Measurements from ENCODE around the gene VWCE.

Gene VWCE, protein sequence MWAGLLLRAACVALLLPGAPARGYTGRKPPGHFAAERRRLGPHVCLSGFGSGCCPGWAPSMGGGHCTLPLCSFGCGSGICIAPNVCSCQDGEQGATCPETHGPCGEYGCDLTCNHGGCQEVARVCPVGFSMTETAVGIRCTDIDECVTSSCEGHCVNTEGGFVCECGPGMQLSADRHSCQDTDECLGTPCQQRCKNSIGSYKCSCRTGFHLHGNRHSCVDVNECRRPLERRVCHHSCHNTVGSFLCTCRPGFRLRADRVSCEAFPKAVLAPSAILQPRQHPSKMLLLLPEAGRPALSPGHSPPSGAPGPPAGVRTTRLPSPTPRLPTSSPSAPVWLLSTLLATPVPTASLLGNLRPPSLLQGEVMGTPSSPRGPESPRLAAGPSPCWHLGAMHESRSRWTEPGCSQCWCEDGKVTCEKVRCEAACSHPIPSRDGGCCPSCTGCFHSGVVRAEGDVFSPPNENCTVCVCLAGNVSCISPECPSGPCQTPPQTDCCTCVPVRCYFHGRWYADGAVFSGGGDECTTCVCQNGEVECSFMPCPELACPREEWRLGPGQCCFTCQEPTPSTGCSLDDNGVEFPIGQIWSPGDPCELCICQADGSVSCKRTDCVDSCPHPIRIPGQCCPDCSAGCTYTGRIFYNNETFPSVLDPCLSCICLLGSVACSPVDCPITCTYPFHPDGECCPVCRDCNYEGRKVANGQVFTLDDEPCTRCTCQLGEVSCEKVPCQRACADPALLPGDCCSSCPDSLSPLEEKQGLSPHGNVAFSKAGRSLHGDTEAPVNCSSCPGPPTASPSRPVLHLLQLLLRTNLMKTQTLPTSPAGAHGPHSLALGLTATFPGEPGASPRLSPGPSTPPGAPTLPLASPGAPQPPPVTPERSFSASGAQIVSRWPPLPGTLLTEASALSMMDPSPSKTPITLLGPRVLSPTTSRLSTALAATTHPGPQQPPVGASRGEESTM

DNA sequence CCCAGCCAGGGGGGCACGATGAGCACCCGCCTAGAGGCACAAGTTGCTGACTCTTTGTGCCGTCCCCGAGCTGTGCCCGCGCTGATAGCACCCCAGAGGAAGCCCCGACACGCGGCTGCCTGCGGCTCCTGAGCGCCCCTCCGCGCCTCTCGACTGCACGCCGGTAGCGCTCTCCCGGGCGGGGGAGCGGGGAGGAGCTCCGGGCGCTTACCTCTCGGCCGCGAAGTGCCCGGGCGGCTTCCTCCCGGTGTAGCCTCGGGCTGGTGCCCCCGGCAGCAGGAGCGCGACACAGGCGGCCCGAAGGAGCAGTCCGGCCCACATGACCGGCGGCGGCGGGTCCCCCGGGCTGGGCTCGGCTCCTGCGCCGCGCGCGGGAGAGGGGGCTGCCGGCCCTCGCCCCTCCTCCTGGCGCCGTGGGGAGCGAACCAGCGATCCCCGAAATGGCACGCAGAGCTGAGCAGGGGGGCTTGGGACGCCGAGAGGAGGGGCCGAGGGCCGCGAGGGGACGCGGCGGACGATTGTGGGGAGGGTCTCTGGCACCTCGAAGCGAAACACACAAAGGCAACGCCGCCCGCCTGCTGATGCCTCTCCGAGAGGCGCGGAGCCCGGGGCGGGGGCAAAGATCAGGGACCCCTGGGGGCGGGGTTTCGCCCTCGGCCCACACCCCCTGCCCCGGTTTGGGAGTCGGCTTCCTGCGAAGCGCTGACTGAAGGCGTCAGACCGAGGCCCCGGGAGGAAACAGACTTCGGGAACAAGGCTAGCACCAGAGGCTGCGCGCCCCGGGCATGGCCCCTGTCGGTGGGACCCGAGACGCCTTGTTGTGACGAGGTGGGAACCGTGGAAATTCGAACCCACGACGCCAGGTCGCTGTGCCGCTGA is at the start of gene VWCE:
TSS of gene VWCE (minus strand) at position 600 of the 879 bp plus-strand sequence. CDS start at position 321, 279 bp downstream.
- no peak for DNase-seq

DNA sequence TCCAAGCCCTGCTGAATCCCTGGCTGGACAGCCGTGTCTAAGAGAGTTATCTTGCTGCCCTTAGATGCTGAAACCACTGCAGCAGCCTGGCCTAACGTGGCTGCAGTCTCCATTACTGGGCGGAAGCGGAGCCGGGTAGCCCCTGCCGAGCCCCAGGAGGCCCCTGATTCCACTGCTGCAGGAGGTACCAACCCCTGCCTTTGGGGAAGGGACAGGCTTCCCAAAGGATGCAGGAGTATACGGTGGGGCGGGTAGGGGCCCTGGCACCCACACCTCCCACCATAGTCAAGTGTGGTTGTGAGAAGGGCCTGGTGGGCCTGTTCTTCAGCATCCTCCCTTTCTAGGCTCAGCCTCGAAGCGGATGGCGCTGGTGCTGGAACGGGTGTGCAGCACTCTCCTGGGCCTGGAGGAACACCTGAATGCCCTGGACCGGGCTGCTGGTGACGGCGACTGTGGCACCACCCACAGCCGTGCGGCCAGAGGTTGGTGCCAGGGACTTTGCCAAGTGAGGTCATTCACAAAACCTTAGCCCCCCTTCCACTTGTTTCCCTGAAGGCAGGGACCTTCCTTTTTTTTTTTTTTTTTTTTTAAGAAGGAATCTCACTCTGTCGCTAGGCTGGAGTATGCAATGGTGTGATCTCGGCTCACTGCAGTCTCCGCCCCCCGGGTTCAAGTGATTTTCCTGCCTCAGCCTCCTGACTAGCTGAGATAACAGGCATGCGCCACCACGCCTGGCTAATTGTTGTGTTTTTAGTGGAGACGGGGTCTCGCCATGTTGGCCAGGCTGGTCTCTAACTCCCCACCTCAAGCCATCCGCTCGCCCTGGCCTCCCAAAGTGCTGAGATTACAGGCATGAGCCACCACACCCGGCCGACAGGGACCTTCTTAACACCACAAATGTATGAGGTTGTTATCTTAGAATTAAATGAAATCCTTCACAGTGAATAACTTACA is 49.0 kb upstream of the VWCE start:
- no peak for DNase-seq

GRCh38 chr11:61342207-61342803 is 47.2 kb upstream of the VWCE start:
- DNase-seq = no peak

- DNase-seq = no peak
Observed at GRCh38 chr11:61341706-61342105, 46.6 kb upstream of the VWCE start.

GRCh38 chr11:61340979-61341378 is 45.9 kb upstream of the VWCE start:
- no peak for DNase-seq

GRCh38 chr11:61339490-61339878 is 44.4 kb upstream of the VWCE start:
- DNase-seq = no peak

DNA sequence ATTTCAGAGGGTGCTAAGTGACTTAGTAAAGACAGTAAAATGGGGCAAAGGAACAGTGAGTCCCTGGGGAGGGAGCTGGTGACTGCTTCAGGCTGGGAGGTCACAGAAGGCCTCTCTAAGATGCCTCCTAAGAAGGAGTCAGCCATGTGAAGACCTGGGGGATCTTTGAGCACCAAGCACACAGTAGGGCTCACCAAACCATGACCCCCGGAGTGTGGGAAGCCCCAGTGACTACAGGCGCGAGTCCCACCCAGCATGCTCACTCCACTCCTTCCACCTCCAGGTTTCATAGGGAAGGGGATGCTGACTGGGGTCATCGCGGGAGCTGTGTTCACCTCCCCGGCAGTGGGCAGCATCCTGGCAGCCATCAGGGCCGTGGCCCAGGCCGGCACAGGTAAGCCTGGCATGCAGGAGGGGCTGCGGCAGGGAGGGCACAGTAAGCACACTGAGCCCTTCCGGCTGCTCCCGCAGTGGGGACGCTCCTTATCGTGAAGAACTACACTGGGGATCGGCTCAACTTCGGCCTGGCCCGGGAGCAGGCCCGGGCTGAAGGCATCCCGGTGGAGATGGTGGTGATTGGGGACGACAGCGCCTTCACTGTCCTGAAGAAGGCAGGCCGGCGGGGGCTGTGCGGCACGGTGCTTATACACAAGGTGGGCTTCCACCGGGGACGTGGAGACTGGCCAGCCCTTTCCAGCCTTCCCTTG is 43.8 kb upstream of the VWCE start:
- DNase-seq = no peak

- no peak for DNase-seq
Observed at GRCh38 chr11:61337706-61338470, 42.8 kb upstream of the VWCE start.

GRCh38 chr11:61336171-61336935 is 41.2 kb upstream of the VWCE start:
- DNase-seq = peak; percentile 76 to 80

- DNase-seq = no peak
Observed at GRCh38 chr11:61335355-61335710, 40.2 kb upstream of the VWCE start.

GRCh38 chr11:61334434-61335354 is 39.6 kb upstream of the VWCE start:
- DNase-seq = no peak

- DNase-seq = no peak
Observed at GRCh38 chr11:61333550-61334433, 38.7 kb upstream of the VWCE start.

DNA sequence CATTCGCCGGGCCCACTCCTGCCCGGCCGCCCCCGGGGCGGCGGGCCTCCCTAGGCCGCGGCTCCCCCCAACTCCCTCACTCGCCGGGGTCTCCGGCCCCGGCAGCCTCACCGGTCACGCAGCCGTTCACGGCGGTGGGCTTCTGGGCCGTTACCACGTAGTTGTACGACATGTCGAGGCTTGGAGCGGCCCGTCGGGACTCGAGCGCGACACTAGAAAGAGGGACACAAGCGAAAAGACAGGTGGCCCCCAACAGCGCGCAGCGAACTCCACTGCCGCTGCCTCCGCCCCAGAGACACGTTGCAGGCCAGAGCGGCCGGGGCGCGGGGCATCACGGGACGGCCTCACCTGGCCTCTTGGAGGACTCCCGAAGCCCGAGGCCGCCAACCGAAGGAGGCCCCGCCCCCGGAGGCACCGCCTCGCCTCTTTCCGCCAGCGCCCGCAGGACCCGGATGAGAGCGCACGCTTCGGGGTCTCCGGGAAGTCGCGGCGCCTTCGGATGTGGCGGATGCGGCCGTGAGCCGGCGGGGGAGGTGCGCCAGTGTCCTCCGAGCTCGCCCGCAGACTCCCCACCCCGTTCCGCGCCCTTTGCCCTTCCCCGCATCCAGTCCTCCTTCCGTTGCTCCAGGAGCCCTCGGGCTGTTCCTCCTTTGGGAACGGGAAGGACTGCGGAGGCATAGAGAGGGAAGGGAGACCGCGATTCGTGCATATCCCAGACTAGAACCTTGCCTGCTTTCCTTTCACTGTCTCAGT is 37.9 kb upstream of the VWCE start, which contains the start of the genes DDB1 and TKFC:
TSS of gene DDB1 (minus strand) at position 309 of the 753 bp plus-strand sequence. CDS start at position 172, 137 bp downstream.
TSS of gene TKFC (plus strand) at position 432 of the 753 bp plus-strand sequence. CDS start 1,501 bp downstream, outside the sequence.
- peak; percentile 69 to 76 for DNase-seq

DNA sequence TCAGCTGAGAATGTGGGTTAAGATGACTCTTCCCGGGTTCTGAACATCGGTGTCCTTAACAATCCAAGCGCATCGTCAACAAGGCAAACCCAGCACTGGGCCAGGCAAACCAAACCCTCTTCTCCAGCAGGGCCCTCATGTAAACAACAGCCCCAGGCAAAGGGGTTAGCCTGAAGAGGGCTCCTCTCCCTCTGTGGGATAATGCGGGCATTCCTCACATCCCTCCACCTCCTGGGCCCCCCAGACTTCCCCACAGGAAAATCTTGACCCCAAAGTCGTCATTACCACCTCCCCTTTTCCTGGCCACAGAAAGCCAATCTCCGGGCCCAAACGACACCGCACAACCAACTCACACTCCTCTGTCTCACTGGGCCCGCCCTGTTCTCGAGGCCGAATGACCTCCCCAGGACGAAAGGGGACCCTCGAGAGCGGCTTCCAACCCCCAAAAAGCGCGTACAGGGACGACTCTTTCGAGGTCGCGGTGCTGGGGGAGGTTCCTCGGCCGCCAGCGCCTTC is 37.2 kb upstream of the VWCE start:
- no peak for DNase-seq

- DNase-seq = no peak
Observed at GRCh38 chr11:61331651-61332050, 36.5 kb upstream of the VWCE start.

Data from cerebellar nuclear complex (tissue), 1 donor.